SK-N-SH (cell line): ENCODE data around the gene MYLK2. TPM values are rescaled to one million over a fixed set of nuclear protein-coding genes. Genes with fewer than 3 reads are reported as not detected.

Source experiments
- CTCF ChIA-PET: fragments of 300-600, 350-600 bp; formaldehyde crosslinking; extraction: SDS; loops from one replicate; lab custom pipeline; 2021; lab: Yijun Ruan, JAX
- POLR2A ChIA-PET: fragments of 350-600 bp; sonication (Branson Sonifier 250); formaldehyde crosslinking; extraction: SDS; loops from one replicate; lab custom pipeline; 2020; ENCODE audit warnings: antibody characterized with exemption, inconsistent platforms; lab: Yijun Ruan, JAX
- DNase-seq: peaks from one replicate; pipeline ENCODE4 v3.0.0; 2012
- H2AFZ ChIP-seq: fragments of 200-600 bp; sonication (generic); 2 replicates; pipeline ENCODE4 v1.8.1; 2016; ENCODE audit warnings: antibody characterized with exemption, mild to moderate bottlenecking, low read depth
- H3F3A ChIP-seq: fragments of 200-600 bp; sonication (generic); replicated peaks from 2 replicates; pipeline ENCODE3; 2016; ENCODE audit warnings: antibody characterized with exemption, mild to moderate bottlenecking; ENCODE audit not compliant: insufficient read depth
- H3K27ac ChIP-seq, 2 experiments: fragments of 200-500 bp in 1 of 2; fragments of 200-600 bp in 1 of 2; sonication (Bioruptor generic) in 1 of 2; sonication (generic), shearing (Covaris generic) in 1 of 2; 2 replicates each; pipeline versions ENCODE4 v1.5.1 to v1.6.1; 2014 to 2016; ENCODE audit warnings: low read depth in 2 of 2, inconsistent platforms in 1 of 2, low read length in 1 of 2, mild to moderate bottlenecking in 1 of 2, mixed read lengths in 1 of 2
- H3K27me3 ChIP-seq: fragments of 200-600 bp; sonication (generic), shearing (Covaris generic); 2 replicates; pipeline ENCODE4 v1.6.1; 2016; ENCODE audit warnings: mixed run types; ENCODE audit not compliant: insufficient read depth
- H3K36me3 ChIP-seq, 2 experiments: fragments of 200-500 bp in 1 of 2; fragments of 200-600 bp in 1 of 2; sonication (Bioruptor generic) in 1 of 2; sonication (generic) in 1 of 2; replicated peaks in 1 of 2; 2 replicates each; pipeline versions ENCODE3 to v1.5.1; 2014 to 2016; ENCODE audit warnings: low read length in 1 of 2, mild to moderate bottlenecking in 1 of 2; ENCODE audit not compliant: insufficient read depth in 2 of 2, control insufficient read depth in 1 of 2
- H3K4me1 ChIP-seq, 2 experiments: fragments of 200-500 bp in 1 of 2; fragments of 200-600 bp in 1 of 2; sonication (Bioruptor generic) in 1 of 2; sonication (generic), shearing (Covaris generic) in 1 of 2; 2 replicates each; pipeline versions ENCODE4 v1.5.1 to v1.6.1; 2014 to 2016; ENCODE audit warnings: low read depth in 1 of 2, low read length in 1 of 2, mixed run types in 1 of 2; ENCODE audit not compliant: insufficient read depth in 2 of 2, control insufficient read depth in 1 of 2
- H3K4me2 ChIP-seq: fragments of 200-600 bp; sonication (generic), shearing (Covaris generic); 2 replicates; pipeline ENCODE4 v1.6.1; 2017; ENCODE audit warnings: mixed run types
- H3K4me3 ChIP-seq, 2 experiments: fragments of 200-500 bp in 1 of 2; fragments of 200-600 bp in 1 of 2; sonication (Bioruptor generic) in 1 of 2; sonication (generic), shearing (Covaris generic) in 1 of 2; 2 replicates each; pipeline versions ENCODE4 v1.5.1 to v1.8.1; 2014 to 2016; ENCODE audit warnings: low read depth in 2 of 2, inconsistent platforms in 1 of 2, low read length in 1 of 2, mild to moderate bottlenecking in 1 of 2, mixed read lengths in 1 of 2, moderate library complexity in 1 of 2
- H3K79me2 ChIP-seq: fragments of 200-600 bp; sonication (generic); 2 replicates; pipeline ENCODE4 v1.8.1; 2017; ENCODE audit warnings: mild to moderate bottlenecking; ENCODE audit not compliant: insufficient read depth
- H3K9ac ChIP-seq: fragments of 200-600 bp; sonication (generic); 2 replicates; pipeline ENCODE4 v1.6.1; 2017; ENCODE audit warnings: mixed run types
- H3K9me2 ChIP-seq: fragments of 200-600 bp; sonication (generic); 2 replicates; pipeline ENCODE4 v1.6.1; 2017; ENCODE audit warnings: mixed run types
- H3K9me3 ChIP-seq: fragments of 200-600 bp; sonication (generic); 2 replicates; pipeline ENCODE4 v1.6.1; 2017; ENCODE audit warnings: mixed run types, mild to moderate bottlenecking, moderate library complexity
- H4K20me1 ChIP-seq: fragments of 200-600 bp; sonication (generic); 2 replicates; pipeline ENCODE4 v1.6.1; 2017; ENCODE audit warnings: mild to moderate bottlenecking, mixed run types; ENCODE audit not compliant: insufficient read depth
- ELF1 ChIP-seq: IDR thresholded peaks from 2 replicates; pipeline ENCODE4 v1.4.0; 2012
- EZH2phosphoT487 ChIP-seq: fragments of 200-600 bp; sonication (generic); IDR thresholded peaks from 2 replicates; pipeline ENCODE4 v1.6.1; 2017; ENCODE audit warnings: low read depth, mixed run types, mild to moderate bottlenecking, antibody characterized with exemption, moderate library complexity, borderline replicate concordance
- GABPA ChIP-seq: IDR thresholded peaks from 2 replicates; pipeline ENCODE4 v1.4.0; 2012; ENCODE audit warnings: low read depth, mild to moderate bottlenecking
- GATA2 ChIP-seq: sonication (generic); formaldehyde crosslinking; IDR thresholded peaks from 2 replicates; pipeline ENCODE4 v1.5.0; 2020; ENCODE audit warnings: mild to moderate bottlenecking, missing genetic modification reagents
- JUND ChIP-seq: IDR thresholded peaks from 2 replicates; pipeline ENCODE4 v1.4.0; 2012
- MEF2A ChIP-seq: IDR thresholded peaks from 2 replicates; pipeline ENCODE4 v1.4.0; 2012; ENCODE audit warnings: low read depth, borderline replicate concordance
- MXI1 ChIP-seq: IDR thresholded peaks from 2 replicates; pipeline ENCODE4 v1.6.1; 2012; ENCODE audit warnings: mild to moderate bottlenecking, low read depth, low read length, improper control_type of control experiment
- NRF1 ChIP-seq: IDR thresholded peaks from 2 replicates; pipeline ENCODE4 v1.6.1; 2012; ENCODE audit warnings: low read depth, mild to moderate bottlenecking, low read length
- SIN3A ChIP-seq: IDR thresholded peaks from 2 replicates; pipeline ENCODE4 v1.6.1; 2012; ENCODE audit warnings: low read depth, mild to moderate bottlenecking, low read length, moderate library complexity, borderline replicate concordance
- SMC3 ChIP-seq: IDR thresholded peaks from 2 replicates; pipeline ENCODE4 v1.6.1; 2012; ENCODE audit warnings: low read depth, low read length, improper control_type of control experiment
- TAF1 ChIP-seq: IDR thresholded peaks from 2 replicates; pipeline ENCODE4 v1.6.1; 2012; ENCODE audit warnings: low read depth, mild to moderate bottlenecking, low read length, moderate library complexity, borderline replicate concordance
- TCF12 ChIP-seq: IDR thresholded peaks from 2 replicates; pipeline ENCODE4 v1.4.0; 2012
- YY1 ChIP-seq: IDR thresholded peaks from 2 replicates; pipeline ENCODE4 v1.4.0; 2012; ENCODE audit warnings: low read depth, mild to moderate bottlenecking
- WGBS: methylation state at CpG from one replicate; pipeline ENCODE4 v1.1.6; 2017; ENCODE audit warnings: low lambda C conversion rate; 5-methylcytosine and 5-hydroxymethylcytosine counted together
- polyA plus RNA-seq, 3 experiments: library from polyadenylated mRNA; depleted of rRNA; stranded (reverse); fragments of >200 nt; gene quantifications; 2 replicates each; pipeline ENCODE4 v1.2.3, GENCODE V29; 2012
- TF ChIP-seq, protein P1 (sequence below): IDR thresholded peaks from 2 replicates; pipeline ENCODE4; 2012
- TF ChIP-seq, protein P2 (sequence below): IDR thresholded peaks from 2 replicates; pipeline ENCODE4 v1.6.1; 2012; ENCODE audit warnings: mild to moderate bottlenecking, low read depth, low read length, moderate library complexity
- TF ChIP-seq, protein P3 (sequence below): IDR thresholded peaks from 2 replicates; pipeline ENCODE4 v1.4.0; 2012; ENCODE audit warnings: low read depth, borderline replicate concordance
- TF ChIP-seq, protein P4 (sequence below): fragments of 150-350 bp; IDR thresholded peaks from 2 replicates; pipeline ENCODE4 v1.6.1; 2017; ENCODE audit warnings: antibody characterized with exemption, low read length, low read depth, borderline replicate concordance
- TF ChIP-seq, protein P5 (sequence below): fragments of 150-350 bp; IDR thresholded peaks from 2 replicates; pipeline ENCODE4 v1.6.1; 2016; ENCODE audit warnings: mild to moderate bottlenecking, low read depth, low read length

MYLK2 gene
- polyA plus RNA-seq, 1 of the 3 experiments (the other 2 are of a cell fraction): 0.21 TPM

DNA sequence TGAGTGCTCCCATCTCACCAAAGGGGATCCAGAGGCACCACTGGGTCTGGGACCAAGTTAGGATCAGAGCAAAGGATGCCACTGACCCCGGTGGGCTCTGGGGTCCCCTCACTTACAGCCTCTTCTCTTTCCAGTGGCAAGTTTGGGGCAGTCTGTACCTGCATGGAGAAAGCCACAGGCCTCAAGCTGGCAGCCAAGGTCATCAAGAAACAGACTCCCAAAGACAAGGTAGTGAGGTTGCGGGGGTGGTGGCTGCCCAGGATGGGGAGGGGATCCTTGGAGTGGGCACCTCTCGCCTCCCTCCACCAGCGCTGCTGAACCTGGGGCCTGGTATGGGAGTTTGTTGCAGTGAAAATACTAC lies 4.9 kb downstream of the MYLK2 start:
- Histone ChIP-seq H3K4me3 (no peak overlapping the region), H3K9ac (no peak overlapping the region), H3K4me2 (peak overlapping the region; percentile 26; the same call in 1 of the 2 replicates), H2AFZ (0 out of 2 replicates have a peak overlapping the region, but pooled peaks have one; percentile 16), H3K27ac (no peak overlapping the region), H3K9me3 (no peaks in the 10 kb centered on the region), H3F3A (peaks cover 11% of the 10 kb centered on the region), H3K9me2 (no peaks in the 10 kb centered on the region), H3K36me3 (no peaks in the 10 kb centered on the region), H3K27me3 (no peaks in the 10 kb centered on the region), H3K4me1 (peaks cover 0 to 8% of the 10 kb centered on the region in 2 experiments; a peak in 1 of 4 replicates), H3K79me2 (no peaks in the 10 kb centered on the region), H4K20me1 (no peaks in the 10 kb centered on the region)
- DNase-seq: no peak
- ChIA-PET POLR2A (no interaction called here), CTCF (interaction anchor here (1.5 to 7.6 kb wide), 10 partner anchors 12 to 267 kb away, joined by 6 to 174 read pairs (median 30); partner anchors contain the start of genes FOXS1 and PDRG1)
- TF ChIP-seq YY1 (no peak), SIN3A (no peak), TCF12 (no peak)
- 83% methylated on average over 2 of the region's 4 CpGs for WGBS

DNA sequence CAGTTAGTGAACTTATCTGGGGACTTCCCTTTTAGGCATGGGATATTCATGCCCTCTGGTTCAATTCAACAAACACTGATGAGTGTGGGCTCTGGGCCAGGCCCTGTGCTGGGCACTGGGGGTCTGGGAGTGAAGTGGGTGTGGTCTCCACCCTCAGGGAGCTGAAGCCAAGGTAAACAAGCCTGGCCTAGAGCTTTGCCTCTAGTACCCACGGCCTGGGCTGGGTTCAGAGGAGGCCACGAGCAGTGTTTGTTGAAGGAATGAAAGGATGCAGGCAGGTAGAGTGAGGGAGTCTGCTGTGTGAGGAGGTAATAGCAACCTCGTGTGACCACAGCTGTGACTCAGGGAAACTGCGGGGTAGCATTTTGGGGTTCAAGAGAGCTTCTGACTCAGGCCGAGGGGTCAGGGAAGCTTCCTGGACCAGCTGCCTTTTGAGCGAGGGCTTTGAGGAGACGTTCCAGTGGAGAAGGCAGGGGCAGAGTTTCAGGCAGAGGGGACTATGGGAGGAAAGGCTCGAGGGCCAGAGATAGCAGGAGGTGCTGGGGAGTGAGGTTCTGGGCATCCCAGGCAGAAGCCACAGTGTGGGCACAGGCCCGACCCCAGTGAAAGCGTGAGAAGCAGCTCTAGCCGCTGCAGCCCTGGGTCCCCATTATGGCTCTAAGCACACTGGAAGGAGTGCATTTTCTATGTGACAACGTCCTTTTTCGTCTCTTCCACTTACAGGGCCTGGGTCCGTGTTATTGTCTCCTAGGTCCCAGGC lies 5.6 kb downstream of the MYLK2 start:
- H3K36me3 ChIP-seq: no peaks in the 10 kb centered on the region
- 89% methylated on average over 14 of the region's 14 CpGs for WGBS
- H3K27me3 ChIP-seq: no peaks in the 10 kb centered on the region
- peak overlapping the region; percentile 26; the same call in 1 of the 2 replicates for H3K4me2 ChIP-seq
- H3K4me3 ChIP-seq: no peak overlapping the region
- peaks cover 11% of the 10 kb centered on the region for H3F3A ChIP-seq
- no peak overlapping the region for H3K9ac ChIP-seq
- DNase-seq: peak; percentile 17
- no peaks in the 10 kb centered on the region for H3K79me2 ChIP-seq
- TF ChIP-seq GABPA (no peak), SMC3 (no peak), TAF1 (no peak), ELF1 (no peak), MEF2A (no peak), YY1 (no peak), GATA2 (CRISPR knock-in tag) (no peak), EZH2phosphoT487 (no peak), JUND (no peak), SIN3A (no peak), NRF1 (no peak), MXI1 (no peak), TCF12 (no peak)
- TF ChIP-seq, protein P1, sequence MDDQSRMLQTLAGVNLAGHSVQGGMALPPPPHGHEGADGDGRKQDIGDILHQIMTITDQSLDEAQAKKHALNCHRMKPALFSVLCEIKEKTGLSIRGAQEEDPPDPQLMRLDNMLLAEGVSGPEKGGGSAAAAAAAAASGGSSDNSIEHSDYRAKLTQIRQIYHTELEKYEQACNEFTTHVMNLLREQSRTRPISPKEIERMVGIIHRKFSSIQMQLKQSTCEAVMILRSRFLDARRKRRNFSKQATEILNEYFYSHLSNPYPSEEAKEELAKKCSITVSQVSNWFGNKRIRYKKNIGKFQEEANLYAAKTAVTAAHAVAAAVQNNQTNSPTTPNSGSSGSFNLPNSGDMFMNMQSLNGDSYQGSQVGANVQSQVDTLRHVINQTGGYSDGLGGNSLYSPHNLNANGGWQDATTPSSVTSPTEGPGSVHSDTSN: no peak
- TF ChIP-seq, protein P2, sequence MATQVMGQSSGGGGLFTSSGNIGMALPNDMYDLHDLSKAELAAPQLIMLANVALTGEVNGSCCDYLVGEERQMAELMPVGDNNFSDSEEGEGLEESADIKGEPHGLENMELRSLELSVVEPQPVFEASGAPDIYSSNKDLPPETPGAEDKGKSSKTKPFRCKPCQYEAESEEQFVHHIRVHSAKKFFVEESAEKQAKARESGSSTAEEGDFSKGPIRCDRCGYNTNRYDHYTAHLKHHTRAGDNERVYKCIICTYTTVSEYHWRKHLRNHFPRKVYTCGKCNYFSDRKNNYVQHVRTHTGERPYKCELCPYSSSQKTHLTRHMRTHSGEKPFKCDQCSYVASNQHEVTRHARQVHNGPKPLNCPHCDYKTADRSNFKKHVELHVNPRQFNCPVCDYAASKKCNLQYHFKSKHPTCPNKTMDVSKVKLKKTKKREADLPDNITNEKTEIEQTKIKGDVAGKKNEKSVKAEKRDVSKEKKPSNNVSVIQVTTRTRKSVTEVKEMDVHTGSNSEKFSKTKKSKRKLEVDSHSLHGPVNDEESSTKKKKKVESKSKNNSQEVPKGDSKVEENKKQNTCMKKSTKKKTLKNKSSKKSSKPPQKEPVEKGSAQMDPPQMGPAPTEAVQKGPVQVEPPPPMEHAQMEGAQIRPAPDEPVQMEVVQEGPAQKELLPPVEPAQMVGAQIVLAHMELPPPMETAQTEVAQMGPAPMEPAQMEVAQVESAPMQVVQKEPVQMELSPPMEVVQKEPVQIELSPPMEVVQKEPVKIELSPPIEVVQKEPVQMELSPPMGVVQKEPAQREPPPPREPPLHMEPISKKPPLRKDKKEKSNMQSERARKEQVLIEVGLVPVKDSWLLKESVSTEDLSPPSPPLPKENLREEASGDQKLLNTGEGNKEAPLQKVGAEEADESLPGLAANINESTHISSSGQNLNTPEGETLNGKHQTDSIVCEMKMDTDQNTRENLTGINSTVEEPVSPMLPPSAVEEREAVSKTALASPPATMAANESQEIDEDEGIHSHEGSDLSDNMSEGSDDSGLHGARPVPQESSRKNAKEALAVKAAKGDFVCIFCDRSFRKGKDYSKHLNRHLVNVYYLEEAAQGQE: no peak
- TF ChIP-seq, protein P3, sequence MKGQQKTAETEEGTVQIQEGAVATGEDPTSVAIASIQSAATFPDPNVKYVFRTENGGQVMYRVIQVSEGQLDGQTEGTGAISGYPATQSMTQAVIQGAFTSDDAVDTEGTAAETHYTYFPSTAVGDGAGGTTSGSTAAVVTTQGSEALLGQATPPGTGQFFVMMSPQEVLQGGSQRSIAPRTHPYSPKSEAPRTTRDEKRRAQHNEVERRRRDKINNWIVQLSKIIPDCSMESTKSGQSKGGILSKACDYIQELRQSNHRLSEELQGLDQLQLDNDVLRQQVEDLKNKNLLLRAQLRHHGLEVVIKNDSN: no peak
- TF ChIP-seq, protein P4, sequence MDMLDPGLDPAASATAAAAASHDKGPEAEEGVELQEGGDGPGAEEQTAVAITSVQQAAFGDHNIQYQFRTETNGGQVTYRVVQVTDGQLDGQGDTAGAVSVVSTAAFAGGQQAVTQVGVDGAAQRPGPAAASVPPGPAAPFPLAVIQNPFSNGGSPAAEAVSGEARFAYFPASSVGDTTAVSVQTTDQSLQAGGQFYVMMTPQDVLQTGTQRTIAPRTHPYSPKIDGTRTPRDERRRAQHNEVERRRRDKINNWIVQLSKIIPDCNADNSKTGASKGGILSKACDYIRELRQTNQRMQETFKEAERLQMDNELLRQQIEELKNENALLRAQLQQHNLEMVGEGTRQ: no peak
- TF ChIP-seq, protein P5, sequence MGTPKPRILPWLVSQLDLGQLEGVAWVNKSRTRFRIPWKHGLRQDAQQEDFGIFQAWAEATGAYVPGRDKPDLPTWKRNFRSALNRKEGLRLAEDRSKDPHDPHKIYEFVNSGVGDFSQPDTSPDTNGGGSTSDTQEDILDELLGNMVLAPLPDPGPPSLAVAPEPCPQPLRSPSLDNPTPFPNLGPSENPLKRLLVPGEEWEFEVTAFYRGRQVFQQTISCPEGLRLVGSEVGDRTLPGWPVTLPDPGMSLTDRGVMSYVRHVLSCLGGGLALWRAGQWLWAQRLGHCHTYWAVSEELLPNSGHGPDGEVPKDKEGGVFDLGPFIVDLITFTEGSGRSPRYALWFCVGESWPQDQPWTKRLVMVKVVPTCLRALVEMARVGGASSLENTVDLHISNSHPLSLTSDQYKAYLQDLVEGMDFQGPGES: no peak
- H3K4me1 ChIP-seq: peaks cover 0 to 8% of the 10 kb centered on the region in 2 experiments; a peak in 1 of 4 replicates
- POLR2A ChIA-PET: no interaction called here
- no peaks in the 10 kb centered on the region for H3K9me3 ChIP-seq
- H2AFZ ChIP-seq: no peak overlapping the region; the same call in 1 of the 2 replicates
- H3K9me2 ChIP-seq: no peaks in the 10 kb centered on the region
- CTCF ChIA-PET: interaction anchor here (1.5 to 7.6 kb wide), 8 partner anchors 13 to 267 kb away, joined by 6 to 174 read pairs (median 52); partner anchors contain the start of genes FOXS1 and PDRG1
- H3K27ac ChIP-seq: no peak overlapping the region
- no peaks in the 10 kb centered on the region for H4K20me1 ChIP-seq
